ENCODE data around the gene KHK.
A peak's percentile ranks its signal among the peaks of the same experiment; 100 is the strongest.
"Not testable (repeated sequence)": the region's sequence is repeated elsewhere in the genome, so short reads cannot be mapped to it uniquely, and the experiment has no call there.

KHK gene

DNA sequence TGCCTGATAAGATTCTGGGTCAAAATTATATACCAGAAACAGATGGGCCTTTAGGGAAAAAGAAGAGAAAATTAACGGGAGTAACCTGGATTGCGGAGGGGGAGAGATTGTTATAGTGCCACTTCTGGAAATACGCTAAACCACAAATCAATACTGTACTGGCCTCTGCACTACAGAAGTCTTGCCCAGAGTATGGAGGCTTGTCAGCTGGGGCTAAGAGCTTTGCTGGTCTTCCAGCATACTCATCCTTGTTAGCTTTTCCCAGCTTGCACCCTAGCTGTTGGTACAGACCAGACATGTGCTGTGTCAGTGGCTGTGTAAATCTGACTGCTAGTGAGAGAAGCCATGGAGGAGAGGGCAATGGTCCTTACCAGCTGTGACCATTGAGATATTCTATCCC is 26.2 kb upstream of the KHK start:
- DNase-seq, result no peak

- DNase-seq, result no peak
These were observed 21.4 kb upstream of the KHK start for GRCh38 chr2:27065128-27065527.

DNA sequence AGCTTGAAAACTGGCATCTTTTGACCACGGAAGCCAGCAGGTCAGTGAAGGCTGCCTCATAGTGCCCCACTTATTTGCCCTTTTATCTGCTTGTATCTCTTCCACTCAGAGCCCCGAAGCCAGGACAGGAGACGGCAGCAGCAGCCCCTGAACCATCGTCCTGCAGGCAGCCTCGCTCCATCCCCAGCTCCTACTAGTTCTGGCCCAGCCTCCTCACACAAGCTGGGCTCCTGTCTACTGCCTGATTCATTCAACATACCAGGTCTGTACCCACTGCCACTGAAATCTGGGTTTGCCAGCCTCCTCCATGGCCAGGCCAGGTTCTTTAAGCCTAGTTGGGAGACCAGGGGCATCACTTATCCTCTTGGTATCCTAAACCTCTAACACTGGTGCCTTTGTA is 19.2 kb upstream of the KHK start:
- DNase-seq, result no peak

- DNase-seq, result no peak
These were observed 17.1 kb upstream of the KHK start for GRCh38 chr2:27069436-27069835.

DNA sequence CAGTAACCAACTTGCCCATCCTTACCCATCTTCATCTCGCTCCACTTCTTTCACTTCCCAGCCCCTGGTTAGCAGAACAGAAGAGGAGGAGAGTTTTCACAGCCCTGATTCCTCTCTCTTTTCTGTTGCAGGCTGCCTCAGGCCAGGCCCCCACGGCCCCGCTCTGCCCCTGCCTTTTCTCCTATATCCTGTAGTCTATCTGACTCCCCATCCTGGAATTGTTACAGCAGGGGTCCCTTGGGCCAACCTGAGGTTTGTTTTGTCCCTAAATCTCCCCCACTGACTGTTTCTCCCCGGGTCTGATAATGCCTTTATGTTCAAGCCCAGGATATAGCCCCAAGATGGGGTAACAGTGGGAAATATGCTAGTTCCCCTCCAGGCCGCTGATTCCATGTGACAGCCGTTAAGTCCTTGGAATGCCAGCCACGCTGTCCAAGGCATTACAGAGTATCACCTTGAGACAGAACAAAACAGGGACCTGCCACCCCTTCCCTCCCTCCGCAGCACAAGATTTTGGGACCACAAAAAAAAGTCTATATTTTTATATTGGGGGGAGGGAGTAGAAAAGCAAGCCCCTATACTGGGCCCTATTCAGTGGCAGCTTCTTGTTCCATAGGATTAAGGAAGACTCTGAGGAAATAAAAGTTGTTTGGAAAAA is 16.5 kb upstream of the KHK start:
- no peak for DNase-seq

DNA sequence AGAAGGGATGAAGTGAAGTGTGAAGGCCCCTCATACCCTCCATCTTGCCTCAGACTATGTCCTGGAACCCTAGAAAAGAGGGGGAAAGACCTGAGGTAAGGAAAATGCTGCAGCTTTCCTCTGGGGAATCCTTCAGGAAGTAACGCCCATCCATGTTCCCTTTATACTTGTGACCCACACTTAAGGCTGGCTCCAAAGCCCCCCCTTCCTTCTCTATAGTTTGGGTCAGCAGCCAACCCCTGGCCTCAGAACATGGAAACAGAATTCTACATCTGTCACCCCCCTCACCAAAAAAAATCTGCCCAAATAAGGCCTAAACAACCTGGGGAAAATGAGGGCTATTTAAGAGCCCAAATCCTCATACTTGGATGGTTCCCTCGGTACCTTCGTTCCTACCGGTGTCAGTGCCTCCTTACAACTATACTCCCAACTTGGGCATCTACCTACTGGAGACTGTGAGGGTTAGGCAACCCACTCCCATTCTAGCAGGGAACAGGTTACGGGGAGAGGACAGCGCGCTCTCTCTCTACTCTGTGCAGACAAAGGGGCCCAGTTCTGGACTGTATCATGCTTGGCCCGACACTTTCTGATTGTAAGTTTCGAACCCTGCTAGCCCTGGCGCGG is 15.8 kb upstream of the KHK start:
- DNase-seq, result no peak

- peak; percentile 91 for DNase-seq
These were observed 15.1 kb upstream of the KHK start, which contains the start of gene OST4 for GRCh38 chr2:27071277-27071989. Gene OST4 (minus strand): TSS chr2:27071654.

- no peak for DNase-seq
These were observed 14.4 kb upstream of the KHK start for GRCh38 chr2:27071990-27072830.

DNA sequence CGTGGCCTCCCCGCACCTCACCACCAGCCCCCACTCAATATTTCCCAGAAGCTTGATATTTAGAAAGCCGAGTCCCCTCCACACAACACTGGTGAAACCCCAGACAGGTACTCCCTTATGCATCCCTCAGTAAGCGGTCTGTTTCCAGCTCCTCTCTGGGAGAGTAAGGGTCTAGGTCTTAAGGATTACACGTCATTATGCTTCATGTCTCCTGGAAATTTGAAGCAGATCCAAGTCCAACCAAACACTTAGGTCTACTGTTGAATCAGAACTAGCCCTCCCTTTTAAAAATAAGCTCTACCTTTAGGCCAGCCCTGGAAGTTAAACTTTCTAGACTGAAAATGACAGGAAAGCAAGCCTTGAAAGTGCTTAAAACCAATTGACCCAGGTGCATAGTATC is 13.7 kb upstream of the KHK start:
- no peak for DNase-seq

DNA sequence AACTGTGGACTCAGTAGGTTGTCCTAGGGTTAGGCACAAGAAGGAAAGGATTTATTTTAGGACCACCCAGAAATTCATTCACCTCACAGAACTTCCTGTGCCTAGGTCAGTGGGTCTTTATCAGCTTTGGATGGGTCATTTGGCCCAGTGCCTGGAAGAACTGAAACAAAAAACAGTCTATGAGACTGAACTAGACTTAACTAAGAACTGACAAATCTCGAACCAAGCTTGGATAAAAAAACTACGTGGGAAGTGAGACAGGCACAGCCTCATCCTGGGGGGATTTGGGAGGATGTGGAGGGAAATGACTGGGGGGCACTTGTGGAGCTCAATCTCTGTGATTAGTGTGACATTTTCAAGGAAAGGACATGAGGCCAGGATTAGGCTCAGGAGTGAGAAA is 12.8 kb upstream of the KHK start:
- no peak for DNase-seq

- no peak for DNase-seq
These were observed 11.6 kb upstream of the KHK start for GRCh38 chr2:27074738-27075565.

- DNase-seq, result not testable (repeated sequence)
These were observed 11.1 kb upstream of the KHK start for GRCh38 chr2:27075566-27075871.

GRCh38 chr2:27076323-27076722 is 10.2 kb upstream of the KHK start:
- DNase-seq, result no peak

DNA sequence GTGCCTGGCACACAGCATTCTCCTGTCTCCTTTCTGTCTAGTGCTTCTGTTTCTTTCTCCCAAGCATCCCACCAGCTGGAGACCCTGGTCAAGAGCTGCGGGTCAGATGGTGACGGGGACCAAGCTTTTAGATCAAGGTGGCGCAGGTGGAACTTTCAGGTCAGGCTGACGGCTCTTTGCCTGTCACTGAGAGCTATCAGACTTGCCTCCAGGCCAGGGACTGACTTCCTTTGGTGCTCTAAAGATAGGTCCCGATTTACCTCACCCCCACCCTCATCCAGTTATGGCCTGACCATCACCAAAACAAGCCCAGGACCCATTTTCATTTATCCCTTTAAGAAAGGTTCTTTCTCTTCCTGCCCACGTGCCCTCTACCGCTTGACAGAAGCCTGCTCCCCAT is 9.3 kb upstream of the KHK start:
- no peak for DNase-seq

- no peak for DNase-seq
These were observed 8.0 kb upstream of the KHK start, which contains the start of gene EMILIN1 for GRCh38 chr2:27078267-27079194. Gene EMILIN1 (plus strand): TSS chr2:27078615. CDS start chr2:27079066, 451 bp downstream.

DNA sequence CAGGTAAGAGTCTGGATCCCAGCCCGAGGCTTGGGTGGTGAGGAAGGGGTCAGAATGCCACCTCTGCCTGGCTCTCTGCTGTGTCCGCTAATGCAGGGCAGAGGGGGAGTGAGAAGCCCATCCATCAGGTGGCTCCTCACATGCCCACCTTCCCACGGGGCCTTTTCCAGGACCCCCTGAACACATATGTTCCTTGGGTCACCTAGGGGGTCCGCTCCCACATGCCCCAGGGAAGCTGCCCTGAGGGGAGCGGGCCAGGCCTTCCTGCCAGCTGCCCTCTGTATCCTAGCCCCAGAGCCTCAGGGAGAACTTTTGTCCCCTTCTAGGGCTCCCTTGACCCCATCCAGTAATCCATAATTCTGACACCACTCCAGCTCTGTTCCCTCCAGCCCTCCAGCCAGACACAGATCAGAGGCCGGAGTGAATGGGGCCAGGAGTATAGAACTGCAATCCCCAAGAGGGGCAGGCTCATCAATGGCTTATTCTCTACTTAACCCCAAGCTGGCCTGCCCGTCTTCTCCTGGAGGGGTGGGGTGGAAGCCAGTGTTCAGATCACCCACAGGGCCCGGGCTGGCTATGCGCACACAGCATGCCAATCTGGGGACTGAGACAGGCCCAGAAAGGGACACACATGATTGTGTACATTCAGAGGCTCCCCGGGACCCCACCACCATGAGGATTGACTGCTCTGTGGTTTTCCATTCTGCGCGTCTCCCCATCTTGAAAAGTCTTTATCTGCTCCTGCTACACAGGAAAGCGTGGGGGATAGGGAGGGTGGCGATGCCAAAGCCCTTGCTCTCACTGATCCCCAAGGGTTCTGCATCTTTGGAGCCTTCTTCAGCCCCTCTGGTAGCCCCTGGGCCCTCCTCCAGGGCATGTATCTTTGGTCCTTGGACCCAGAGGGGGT is 7.1 kb upstream of the KHK start:
- DNase-seq, result no peak

DNA sequence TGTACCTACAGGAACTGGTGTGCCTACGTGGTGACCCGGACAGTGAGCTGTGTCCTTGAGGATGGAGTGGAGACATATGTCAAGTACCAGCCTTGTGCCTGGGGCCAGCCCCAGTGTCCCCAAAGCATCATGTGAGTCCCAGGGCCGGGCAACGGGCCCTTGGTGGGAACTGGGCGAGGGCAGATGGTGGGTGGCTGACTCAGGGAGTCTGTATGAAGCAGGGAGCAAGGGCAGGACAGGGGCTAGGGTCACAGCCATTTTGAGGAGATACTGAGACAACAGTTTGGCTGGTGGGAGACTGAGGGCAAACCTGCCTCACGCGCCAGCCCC is 6.5 kb upstream of the KHK start:
- DNase-seq, result no peak

DNA sequence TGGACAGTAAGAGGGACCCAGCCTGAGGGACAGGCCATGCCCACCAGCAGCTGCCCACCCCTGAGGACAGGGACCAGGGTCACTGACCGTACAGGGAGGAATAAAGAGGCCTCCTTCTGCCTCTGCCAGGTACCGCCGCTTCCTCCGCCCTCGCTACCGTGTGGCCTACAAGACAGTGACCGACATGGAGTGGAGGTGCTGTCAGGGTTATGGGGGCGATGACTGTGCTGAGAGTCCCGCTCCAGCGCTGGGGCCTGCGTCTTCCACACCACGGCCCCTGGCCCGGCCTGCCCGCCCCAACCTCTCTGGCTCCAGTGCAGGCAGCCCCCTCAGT is 6.0 kb upstream of the KHK start:
- no peak for DNase-seq

DNA sequence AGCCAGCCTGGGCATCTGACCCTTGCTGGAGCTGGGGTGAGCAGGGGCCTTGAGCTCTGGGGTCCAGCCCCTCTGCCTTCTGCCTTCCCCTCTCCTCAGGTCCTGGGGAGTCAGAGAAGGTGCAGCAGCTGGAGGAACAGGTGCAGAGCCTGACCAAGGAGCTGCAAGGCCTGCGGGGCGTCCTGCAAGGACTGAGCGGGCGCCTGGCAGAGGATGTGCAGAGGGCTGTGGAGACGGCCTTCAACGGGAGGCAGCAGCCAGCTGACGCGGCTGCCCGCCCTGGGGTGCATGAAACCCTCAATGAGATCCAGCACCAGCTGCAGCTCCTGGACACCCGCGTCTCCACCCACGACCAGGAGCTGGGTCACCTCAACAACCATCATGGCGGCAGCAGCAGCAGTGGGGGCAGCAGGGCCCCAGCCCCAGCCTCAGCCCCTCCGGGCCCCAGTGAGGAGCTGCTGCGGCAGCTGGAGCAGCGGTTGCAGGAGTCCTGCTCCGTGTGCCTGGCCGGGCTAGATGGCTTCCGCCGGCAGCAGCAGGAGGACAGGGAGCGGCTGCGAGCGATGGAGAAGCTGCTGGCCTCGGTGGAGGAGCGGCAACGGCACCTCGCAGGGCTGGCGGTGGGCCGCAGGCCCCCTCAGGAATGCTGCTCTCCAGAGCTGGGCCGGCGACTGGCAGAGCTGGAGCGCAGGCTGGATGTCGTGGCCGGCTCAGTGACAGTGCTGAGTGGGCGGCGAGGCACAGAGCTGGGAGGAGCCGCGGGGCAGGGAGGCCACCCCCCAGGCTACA is 4.4 kb upstream of the KHK start:
- DNase-seq, result no peak
